GM12875 (cell line): ENCODE measurements around the gene PCSK6.

Experiments
- H3K4me3 ChIP-seq: one replicate; pipeline ENCODE4 v1.5.1; 2011; ENCODE audit warnings: low read depth, low read length, control low read depth
- TF ChIP-seq, protein P1 (sequence below): IDR thresholded peaks from 2 replicates; pipeline ENCODE4 v1.5.1; 2011; ENCODE audit warnings: low read depth, mild to moderate bottlenecking, control low read depth, inconsistent platforms, low read length, moderate library complexity, borderline replicate concordance; ENCODE audit not compliant: insufficient read depth

PCSK6 gene

DNA sequence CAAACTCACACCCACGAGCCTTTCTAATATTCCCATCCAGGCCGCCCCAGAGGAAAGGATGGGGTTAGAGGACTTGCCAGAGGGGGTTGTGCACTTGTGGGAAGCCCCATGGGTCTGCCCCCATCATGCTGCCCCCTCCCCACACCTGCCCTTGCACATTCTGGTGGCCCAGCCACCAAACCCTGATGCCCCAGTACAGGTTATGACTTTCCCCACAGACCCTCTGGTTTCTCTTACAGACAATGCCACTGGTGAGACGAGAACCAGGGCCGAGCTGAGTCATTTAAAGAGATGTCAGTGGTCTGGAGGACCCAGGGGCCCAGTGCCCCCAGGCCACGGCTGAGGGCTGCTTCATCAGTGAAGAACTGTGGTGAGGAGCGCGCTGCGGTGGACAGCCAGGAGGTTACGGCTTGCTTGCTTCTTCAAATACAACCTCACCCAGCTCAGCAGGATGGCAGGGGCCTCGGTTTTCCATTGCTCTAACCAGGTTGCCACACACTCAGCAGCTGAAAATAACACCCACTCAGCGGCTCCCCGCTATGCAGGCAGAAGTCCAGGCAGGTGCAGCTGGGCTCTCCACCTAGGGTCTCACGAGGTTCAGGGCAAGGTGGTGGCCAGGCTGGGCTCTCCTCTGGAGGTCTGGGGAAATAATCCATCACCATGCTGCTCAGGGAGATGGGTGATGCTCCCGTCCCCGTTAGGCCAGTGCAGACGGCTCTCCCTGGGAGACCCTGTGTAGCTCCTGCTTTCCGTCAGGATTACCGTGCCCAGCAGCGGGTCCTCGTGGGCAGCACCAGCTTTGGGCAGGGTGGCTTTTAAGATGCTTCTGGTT is 180.7 kb downstream of the PCSK6 start:
- TF ChIP-seq, protein P1, sequence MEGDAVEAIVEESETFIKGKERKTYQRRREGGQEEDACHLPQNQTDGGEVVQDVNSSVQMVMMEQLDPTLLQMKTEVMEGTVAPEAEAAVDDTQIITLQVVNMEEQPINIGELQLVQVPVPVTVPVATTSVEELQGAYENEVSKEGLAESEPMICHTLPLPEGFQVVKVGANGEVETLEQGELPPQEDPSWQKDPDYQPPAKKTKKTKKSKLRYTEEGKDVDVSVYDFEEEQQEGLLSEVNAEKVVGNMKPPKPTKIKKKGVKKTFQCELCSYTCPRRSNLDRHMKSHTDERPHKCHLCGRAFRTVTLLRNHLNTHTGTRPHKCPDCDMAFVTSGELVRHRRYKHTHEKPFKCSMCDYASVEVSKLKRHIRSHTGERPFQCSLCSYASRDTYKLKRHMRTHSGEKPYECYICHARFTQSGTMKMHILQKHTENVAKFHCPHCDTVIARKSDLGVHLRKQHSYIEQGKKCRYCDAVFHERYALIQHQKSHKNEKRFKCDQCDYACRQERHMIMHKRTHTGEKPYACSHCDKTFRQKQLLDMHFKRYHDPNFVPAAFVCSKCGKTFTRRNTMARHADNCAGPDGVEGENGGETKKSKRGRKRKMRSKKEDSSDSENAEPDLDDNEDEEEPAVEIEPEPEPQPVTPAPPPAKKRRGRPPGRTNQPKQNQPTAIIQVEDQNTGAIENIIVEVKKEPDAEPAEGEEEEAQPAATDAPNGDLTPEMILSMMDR: no peak
- H3K4me3 ChIP-seq: no peak overlapping the region

DNA sequence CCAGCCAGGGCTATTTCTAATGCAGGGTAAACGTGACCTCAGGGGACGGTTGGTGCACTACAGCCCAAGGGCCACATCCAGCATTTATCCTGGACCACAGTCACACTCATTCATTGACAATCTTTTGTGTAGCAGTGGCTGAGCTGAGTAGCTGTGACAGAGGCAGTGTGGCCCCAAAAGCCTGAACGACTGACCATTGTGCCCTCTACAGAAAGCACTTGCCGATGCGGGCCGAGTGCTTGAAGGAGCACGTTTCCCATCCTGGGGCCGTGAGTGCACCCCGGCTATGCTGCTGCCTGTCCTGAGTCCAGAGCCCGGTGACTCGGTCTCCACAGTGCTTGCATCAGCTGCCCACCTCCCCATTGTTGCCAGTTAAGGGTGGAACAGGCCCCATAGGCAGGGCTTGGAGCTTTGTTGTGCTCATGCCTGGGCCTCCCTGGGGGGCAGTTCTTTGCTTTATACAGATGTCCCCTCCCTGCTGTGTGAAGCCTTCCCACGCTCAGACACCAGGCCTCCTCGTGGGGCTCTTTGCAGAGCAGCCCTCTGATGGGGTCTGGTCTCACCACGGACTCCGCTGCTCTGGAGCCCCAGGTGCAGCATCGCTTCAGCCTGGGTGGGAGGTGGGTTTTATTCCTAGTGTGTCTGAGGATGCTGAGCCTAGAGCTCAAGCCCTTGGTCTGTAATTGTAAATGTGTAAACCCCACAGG is 181.5 kb downstream of the PCSK6 start:
- TF ChIP-seq, protein P1: no peak
- no peak overlapping the region for H3K4me3 ChIP-seq

DNA sequence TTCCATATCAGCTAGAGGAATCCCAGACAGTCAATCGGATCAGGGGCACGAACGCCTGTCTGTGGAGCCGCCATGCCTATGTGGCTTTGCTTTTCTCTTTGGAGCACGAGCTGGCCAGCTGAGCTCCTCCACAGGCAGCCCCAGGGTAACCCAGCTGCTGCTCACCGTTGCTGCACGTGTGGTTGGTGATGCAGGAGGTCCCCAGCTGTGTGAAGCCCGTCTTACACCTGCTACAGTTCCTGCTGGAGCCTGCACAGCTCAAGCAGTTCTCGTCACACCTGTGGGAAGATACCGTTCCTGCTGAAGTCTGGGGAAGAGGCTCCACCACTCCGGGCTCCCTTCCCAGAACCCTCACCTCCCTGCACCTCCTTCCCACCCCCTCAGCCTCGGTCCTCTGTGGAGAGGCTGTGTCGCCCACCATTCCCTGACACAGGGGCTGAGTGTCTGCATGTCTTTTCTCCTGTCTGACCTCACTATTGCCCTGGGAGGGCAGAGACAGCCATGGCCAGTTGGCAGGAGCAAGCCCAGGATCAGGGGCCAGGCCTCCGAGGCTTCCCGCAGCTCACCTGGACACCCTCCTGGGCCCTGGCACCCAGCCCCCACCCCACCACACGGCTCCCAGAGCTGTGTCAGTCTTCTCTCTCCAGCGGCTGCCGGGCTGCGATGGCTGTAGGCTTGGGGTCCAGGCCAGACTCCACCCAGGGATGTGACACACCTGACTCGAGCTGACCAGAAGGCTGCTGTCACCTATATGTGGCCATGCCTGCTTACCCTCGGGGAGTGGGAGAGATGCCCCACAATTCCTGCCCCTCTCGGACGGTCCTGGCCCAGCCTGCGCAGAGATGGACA is 182.2 kb downstream of the PCSK6 start:
- H3K4me3 ChIP-seq: no peak overlapping the region
- TF ChIP-seq, protein P1: no peak

DNA sequence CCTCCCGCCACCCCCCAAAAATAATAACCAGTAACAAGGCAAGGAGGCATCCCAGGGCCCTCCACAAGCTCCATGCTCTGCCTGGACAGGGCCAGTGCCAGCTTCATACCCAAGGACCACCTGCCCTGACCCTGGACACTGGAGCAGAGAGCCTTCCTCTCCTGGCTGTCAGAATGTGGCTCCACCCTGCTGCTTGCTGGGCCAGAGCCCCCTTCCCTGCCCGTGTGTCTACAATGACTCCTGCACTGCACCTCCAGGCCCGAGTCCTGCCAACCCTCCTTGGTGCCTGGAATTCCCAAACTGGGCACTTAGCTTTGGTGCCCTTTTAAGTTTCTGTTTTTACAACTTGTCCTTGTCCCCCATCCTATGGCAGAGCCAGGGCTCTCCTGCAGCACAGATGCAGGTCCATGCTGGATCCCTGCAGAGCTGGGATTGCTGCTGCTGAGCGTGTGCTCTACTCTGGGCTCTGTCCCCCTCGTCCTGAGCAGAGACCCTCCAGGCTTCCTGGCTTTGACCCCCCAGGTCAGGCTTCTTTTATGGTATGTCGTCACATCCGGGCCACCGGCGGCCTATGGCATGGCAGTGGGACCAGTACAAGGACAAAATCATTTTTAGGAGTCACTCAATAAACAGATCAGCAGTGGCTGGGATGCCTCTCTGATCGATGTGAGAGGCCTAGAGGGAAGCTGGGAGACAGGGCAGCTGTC is 183.0 kb downstream of the PCSK6 start:
- TF ChIP-seq, protein P1: no peak
- no peak overlapping the region for H3K4me3 ChIP-seq

DNA sequence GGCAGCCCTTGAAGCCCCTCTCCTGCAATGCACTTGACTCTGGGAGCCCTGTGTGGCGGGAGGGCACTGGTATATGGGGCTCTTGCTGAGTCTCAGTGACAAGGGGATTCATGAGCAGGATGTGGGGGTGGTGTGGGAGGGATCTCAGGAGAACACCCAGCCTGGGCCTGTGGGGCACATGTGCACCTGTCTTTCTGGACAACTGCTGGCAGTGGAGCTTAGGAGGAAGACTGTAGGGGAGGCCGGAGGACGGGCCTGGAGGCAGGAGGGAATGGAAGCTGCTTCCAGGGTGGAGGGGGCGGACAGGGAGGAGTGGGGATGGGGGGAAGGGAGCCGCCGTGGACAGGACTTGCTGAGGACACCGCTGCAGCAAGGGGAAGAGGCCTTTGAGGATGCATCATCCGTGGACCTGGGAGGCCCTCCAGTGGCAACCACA is 183.7 kb downstream of the PCSK6 start:
- H3K4me3 ChIP-seq: no peak overlapping the region
- TF ChIP-seq, protein P1: no peak

DNA sequence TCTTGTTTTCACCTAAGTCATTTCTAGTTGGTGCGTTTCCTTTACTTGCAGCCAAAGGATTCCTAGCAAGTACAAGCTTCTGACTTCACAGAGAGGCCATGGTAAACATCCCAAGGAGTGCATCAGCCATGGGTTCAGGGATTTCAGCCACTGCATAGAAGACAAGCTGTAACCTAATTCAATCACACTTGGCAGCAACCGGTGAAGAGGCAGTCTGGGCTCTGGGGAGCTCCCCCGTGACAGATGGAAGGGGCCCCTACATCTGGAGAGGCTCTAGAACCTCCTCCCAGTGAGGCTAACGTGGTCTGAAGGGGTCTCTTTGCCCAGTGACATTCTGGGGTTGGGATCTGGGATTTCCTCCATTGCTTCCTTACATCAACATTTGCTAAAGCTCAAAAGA is 186.1 kb downstream of the PCSK6 start:
- H3K4me3 ChIP-seq: no peak overlapping the region
- TF ChIP-seq, protein P1: no peak
